Neural progenitor cell (in vitro differentiated cells): ENCODE results near the gene ESPL1.

Source experiments
- EZH2 ChIP-seq: fragments of 200-600 bp; sonication (generic); IDR thresholded peaks from 2 replicates; pipeline ENCODE4 v1.6.1; 2017; ENCODE audit warnings: antibody characterized with exemption, mild to moderate bottlenecking, moderate library complexity
- EZH2phosphoT487 ChIP-seq: fragments of 200-600 bp; sonication (generic); IDR thresholded peaks from 2 replicates; pipeline ENCODE4 v1.6.1; 2017; ENCODE audit warnings: antibody characterized with exemption
- TF ChIP-seq, protein P1 (sequence below): fragments of 200-600 bp; sonication (generic); IDR thresholded peaks from 2 replicates; pipeline ENCODE4 v1.5.1; 2017; ENCODE audit warnings: antibody characterized with exemption, mild to moderate bottlenecking

DNA sequence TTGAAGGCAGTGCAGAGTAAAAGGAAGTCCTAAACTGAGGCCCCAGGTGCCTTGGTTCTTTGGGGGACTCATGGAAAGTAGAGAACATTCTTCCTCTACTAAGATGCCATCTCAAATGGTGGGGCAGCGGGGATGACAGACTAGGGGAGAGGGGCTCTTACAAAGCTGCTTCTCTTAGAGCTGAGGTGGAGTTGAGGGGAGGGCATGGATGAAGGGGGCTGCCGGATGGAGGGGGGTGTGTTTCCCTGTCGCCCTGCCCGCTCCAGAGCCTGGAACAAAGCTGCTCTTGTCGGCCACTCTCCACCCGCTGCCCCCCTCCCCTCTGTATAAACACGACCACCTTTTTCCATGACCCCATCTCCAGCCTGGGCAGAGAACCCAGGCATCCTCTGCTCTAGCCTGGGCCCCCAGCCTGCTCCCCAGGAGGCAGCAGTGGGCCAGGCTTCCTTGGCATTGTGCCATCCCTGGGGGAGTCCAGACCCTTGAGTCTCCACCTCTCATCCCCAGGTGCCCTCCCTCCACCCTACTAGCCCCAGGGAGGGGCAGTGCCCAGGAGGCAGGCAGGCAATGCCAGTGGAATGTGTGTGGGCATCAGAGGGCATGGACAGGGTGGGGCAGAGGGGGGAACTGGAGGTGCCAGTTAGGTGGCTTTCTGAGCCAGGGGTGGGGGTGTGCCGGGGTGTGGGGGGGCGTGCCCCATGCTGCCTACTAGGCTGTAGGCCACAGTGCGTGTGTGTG, 37.8 kb upstream of the ESPL1 start:
- TF ChIP-seq, protein P1, sequence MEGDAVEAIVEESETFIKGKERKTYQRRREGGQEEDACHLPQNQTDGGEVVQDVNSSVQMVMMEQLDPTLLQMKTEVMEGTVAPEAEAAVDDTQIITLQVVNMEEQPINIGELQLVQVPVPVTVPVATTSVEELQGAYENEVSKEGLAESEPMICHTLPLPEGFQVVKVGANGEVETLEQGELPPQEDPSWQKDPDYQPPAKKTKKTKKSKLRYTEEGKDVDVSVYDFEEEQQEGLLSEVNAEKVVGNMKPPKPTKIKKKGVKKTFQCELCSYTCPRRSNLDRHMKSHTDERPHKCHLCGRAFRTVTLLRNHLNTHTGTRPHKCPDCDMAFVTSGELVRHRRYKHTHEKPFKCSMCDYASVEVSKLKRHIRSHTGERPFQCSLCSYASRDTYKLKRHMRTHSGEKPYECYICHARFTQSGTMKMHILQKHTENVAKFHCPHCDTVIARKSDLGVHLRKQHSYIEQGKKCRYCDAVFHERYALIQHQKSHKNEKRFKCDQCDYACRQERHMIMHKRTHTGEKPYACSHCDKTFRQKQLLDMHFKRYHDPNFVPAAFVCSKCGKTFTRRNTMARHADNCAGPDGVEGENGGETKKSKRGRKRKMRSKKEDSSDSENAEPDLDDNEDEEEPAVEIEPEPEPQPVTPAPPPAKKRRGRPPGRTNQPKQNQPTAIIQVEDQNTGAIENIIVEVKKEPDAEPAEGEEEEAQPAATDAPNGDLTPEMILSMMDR: no peak
- no peak for TF ChIP-seq EZH2phosphoT487
- TF ChIP-seq EZH2: no peak
